HG03521 (cell line): ENCODE data around the gene POT1.

Experiments
- ATAC-seq: cut with Tn5 transposase; IDR thresholded peaks from one replicate; pipeline ENCODE4 v1.9.1; 2021; ENCODE audit warnings: mild to moderate bottlenecking, moderate library complexity; ENCODE audit not compliant: unreplicated experiment

POT1 gene

GRCh38 chr7:124811341-124811740 lies 118.3 kb downstream of the POT1 start:
- ATAC-seq = no peak

DNA sequence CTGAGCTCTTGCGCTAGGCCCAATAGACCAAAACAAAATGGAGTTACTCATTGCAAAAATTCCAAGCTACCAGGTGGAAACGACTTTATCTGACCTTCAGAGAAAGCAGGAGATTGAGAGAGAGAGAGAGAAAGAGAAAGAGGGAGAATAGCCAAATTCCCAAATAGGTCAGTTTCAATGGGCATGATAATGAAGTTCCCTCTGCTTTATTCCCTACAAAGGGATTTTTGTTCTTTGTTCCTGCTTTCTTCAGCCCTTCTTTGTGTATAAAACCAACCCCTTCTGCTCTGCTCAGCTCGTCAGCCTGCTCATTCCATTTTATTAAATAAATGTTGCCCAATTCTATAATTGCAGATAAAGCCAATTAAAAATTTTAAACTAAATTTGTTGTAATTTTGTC lies 119.0 kb downstream of the POT1 start:
- no peak for ATAC-seq

DNA sequence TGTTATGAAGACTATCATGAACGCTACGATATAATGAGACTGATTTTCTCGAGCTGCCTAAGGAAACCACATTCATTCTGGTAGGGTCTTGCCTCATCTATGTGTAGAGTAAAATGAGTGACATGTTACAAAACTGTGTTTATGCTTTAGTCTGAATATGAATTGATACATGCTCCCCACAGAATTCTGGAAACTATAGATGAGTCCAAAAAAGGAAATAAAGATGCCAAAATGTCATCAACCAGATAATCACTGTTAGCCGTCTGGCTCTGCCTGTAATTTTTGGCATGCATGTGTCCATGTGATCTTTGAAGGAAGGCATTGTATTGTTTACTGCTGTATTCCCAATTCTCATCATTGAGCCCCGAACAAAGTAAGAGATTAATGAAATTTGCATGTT lies 121.4 kb downstream of the POT1 start:
- no peak for ATAC-seq

- no peak for ATAC-seq
Measured at GRCh38 chr7:124801330-124801895, 128.2 kb downstream of the POT1 start.

GRCh38 chr7:124800386-124800785 lies 129.2 kb downstream of the POT1 start:
- ATAC-seq = no peak

DNA sequence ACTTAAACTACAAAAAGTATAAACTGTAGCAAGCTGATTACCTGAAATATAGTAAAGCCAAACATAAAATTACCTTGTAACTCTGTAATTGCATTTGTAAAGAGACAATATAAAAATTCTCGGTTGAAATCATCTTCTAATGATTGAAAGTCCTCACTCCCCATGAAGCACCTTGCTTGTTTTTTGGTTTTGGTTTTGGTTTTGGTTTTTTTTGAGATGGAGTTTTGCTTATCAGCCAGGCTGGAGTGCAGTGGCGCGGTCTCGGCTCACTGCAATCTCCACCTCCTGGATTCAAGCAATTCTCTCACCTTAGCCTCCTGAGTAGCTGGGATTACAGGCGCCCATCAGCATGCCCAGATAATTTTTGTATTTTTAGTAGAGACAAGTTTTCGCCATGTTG lies 130.2 kb downstream of the POT1 start:
- ATAC-seq = no peak

DNA sequence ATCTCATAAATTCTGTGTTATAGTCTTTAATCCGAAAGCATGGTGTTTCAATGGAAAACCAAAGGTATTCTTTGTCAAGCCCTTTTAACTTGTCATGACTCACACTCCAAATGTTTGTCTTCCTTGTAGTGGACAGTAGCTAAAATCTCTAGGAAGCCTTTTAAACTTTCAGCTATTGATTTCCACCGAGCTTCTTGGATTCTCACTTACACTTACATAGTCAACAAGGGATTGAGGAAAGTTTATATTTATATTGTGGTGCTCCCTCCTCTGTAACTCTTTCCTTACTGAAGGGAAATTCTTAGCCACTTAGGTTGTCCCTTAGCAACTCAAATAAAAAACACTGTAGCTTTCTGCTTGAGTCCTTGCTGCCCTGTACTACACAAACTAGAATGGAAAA lies 132.9 kb downstream of the POT1 start:
- no peak for ATAC-seq

DNA sequence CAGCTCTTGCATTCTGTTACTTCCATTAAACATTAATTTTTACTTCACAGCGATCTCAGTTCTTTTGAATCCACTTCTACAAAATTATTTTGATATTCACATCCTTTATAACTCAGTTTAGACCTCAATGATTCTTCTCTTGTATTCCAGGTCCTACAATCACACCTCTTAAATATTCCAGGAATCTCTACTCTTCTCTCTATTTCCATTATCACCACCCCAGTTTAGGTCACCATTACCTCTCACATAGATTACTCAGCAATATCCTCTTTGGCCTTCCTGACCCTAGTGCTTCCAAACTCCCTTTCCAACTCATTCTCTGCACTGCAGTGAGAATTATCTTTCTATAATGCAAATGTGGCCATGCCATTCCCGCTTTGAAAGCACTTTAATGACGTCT lies 136.9 kb downstream of the POT1 start:
- ATAC-seq = no peak

DNA sequence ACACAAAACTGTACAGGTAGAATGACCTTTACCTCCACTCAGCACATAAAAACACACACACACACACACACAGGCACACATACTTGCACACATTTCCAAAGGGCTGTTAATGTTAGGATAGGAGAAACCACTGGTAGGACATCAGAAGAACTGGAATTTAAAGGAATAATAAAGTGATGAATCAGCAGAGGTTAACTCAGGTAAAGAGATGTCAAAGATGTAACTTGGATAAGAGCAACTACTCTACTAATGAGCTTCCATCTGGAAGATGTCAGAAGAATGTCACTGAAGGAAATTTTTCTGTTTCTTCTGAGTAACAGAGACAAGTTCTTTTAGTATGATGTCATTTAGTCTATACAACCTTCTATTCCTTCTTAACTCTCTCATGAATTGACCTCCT lies 137.6 kb downstream of the POT1 start:
- ATAC-seq = no peak

DNA sequence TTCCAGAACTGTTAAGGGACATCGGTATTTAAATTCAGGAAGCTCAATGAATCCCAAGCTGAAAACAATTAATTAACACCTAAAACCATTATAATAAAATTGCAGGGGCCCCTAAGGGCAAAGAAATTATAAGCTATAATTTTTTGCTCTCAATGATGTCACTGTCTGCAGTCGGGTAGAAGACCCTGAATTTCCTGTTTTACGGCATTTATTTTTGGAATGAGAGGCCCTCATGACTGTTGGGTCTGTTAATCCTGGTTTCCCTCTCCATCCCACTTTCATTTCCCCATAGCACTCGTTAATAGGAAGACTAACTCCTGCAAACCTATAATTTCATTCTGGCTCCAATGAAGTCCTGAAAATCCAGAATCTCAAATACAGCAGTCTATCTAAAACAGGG lies 138.2 kb downstream of the POT1 start:
- ATAC-seq = no peak

- no peak for ATAC-seq
Measured at GRCh38 chr7:124790645-124791044, 139.0 kb downstream of the POT1 start.

DNA sequence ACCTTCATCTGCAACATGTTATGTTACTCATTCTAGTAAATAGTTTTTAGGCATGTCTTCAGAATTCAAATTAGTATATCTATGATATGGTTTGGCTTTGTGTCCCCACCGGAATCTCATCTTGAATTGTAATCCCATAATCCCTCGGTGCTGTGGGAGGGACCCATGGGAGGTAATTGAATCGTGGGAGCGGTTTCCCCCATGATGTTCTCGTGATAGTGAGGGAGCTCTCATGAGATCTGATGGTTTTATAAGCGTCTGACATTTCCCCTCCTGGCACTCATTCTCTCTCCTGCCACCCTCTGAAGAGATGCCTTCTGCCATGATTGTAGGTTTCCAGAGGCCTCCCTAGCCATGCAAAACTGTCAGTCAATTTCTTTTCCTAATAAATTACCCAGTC lies 143.6 kb downstream of the POT1 start:
- no peak for ATAC-seq

GRCh38 chr7:124784879-124785818 lies 144.5 kb downstream of the POT1 start:
- peak; percentile 88 for ATAC-seq

DNA sequence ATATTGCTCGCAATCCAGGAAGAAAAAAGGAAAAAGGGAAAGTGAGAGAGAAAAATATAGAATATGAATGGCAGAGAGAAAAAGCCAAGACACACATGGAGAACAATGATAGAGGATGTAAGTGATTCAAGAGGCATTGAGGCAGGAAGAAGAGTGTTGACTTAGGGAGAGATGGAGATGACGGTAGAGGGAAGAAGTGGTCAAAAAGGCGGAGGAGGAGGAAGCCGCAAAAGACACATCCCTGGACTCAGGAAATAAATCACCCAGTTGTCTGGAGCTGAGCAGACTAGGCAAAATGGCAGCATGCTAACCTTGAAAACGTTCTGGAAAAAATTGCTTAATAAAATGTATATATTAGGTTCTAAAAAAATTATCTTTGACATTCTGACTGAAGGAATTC lies 146.4 kb downstream of the POT1 start:
- no peak for ATAC-seq

GRCh38 chr7:124781907-124782734 lies 147.5 kb downstream of the POT1 start:
- ATAC-seq = no peak

- ATAC-seq = no peak
Measured at GRCh38 chr7:124781418-124781817, 148.2 kb downstream of the POT1 start.

GRCh38 chr7:124780608-124781007 lies 149.0 kb downstream of the POT1 start:
- ATAC-seq = no peak

- ATAC-seq = no peak
Measured at GRCh38 chr7:124780056-124780455, 149.6 kb downstream of the POT1 start.

- ATAC-seq = no peak
Measured at GRCh38 chr7:124779620-124780019, 150.0 kb downstream of the POT1 start.

DNA sequence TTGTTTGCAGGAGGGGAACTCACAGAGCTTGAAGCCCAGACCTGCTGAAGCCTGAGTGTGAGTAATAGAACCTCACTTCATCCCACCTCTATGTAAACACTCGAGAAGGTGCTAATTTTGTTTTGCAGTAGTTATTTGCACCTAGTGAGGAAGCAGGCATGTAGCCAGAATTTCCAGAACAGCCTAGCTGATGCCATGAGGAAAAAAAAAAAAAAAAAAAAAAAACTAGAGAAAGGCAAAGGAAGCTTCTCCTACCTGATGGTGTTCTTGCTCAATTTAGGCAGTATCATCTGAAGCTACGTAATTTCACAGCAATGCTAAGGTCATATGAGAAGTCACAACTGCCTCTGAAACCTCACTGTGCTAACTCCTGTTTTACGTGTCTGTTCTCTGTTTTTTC lies 150.4 kb downstream of the POT1 start:
- no peak for ATAC-seq

DNA sequence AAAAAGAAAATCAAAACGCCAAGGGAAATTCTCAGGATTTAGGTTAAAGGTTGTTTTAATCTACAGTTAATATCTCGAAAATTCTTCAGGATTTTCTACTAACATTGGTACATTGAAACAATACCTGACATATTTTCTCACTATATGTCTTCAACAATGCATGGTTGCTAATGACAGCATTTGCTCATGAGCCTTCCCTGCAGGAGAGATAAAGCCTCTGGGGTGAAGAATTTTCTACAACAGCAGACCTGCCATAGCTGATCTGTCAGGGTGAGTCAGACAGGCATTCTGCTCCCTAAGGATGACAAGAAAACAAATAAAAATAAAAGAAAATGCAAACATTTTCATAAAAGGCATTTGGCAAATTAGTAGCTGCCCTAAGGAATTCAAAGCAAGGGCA lies 152.4 kb downstream of the POT1 start:
- ATAC-seq = no peak

GRCh38 chr7:124776153-124776552 lies 153.5 kb downstream of the POT1 start:
- ATAC-seq = no peak
